ENCODE measurements around the gene POGLUT2. TPM values are rescaled to one million over a fixed set of nuclear protein-coding genes. Genes with fewer than 3 reads are reported as not detected.

Gene POGLUT2
- total and polyA plus RNA-seq, 2 experiments from 2014 or later: 14.6 to 17.5 TPM

DNA sequence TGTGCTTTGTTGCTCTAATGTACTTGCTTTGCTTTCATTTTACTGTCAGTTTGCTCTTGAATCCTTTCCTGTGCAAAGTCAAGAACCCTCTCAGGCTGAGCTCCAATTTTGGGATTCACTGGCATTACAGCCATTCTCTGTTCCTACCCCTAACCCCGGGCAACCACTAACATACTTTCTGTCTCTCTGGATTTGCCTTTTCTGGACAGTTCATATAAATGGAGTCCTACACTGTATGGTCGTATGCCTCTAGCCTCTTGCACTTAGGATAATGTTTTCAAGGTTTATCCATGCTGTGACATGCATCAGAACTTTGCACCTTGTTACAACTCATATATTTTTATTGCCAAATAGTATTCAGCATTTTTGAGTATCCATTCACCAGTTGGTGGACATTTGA lies 22.5 kb downstream of the POGLUT2 start:
- Mint-ChIP-seq H3K27me3 (ENCODE audit: insufficient read depth, low read depth, poor library complexity) (peaks cover 19% of the 10 kb centered on the region), H3K36me3 (ENCODE audit: low read depth) (peaks cover 14% of the 10 kb centered on the region), H3K4me3 (no peak overlapping the region), H3K4me1 (peaks cover 13% of the 10 kb centered on the region), H3K9me3 (peaks cover 5% of the 10 kb centered on the region), H3K27ac (no peak overlapping the region)
- Histone ChIP-seq H3K79me2 (replicated peaks; ENCODE audit: insufficient read depth) (no peaks in the 10 kb centered on the region), H3K4me1 (ENCODE audit: insufficient read depth) (no peaks in the 10 kb centered on the region; the same call in 1 of the 2 replicates), H3K27ac (ENCODE audit: low read depth) (no peak overlapping the region), H2AFZ (no peak overlapping the region), H3K36me3 (ENCODE audit: insufficient read depth) (no peaks in the 10 kb centered on the region), H3K4me3 (no peak overlapping the region), H3K27me3 (ENCODE audit: insufficient read depth) (peaks cover 30% of the 10 kb centered on the region), H3F3A (replicated peaks; ENCODE audit: low read depth) (no peaks in the 10 kb centered on the region), H3K4me2 (no peak overlapping the region), H3K9me2 (ENCODE audit: insufficient read depth) (no peaks in the 10 kb centered on the region), H4K20me1 (replicated peaks; ENCODE audit: insufficient read depth) (no peaks in the 10 kb centered on the region; the same call in 1 of the 2 replicates)
- no peak for DNase-seq (ENCODE audit: low spot score)
- no peak for TF ChIP-seq EZH2 (IDR thresholded peaks at IDR 0.05; ENCODE audit: low read depth, unreplicated experiment)
- no peak for TF ChIP-seq EZH2phosphoT487 (IDR thresholded peaks at IDR 0.05; ENCODE audit: unreplicated experiment)
- TF ChIP-seq ZNF331 (CRISPR knock-in tag; IDR thresholded peaks at IDR 0.05; ENCODE audit: low read depth): no peak
- no peak for TF ChIP-seq CREB1 (CRISPR knock-in tag; IDR thresholded peaks at IDR 0.05; ENCODE audit: low read depth)
- TF ChIP-seq REST (IDR thresholded peaks at IDR 0.05; ENCODE audit: unreplicated experiment): no peak
- no peak for TF ChIP-seq NANOG (IDR thresholded peaks at IDR 0.05; ENCODE audit: borderline replicate concordance)
- TF ChIP-seq, protein P1, sequence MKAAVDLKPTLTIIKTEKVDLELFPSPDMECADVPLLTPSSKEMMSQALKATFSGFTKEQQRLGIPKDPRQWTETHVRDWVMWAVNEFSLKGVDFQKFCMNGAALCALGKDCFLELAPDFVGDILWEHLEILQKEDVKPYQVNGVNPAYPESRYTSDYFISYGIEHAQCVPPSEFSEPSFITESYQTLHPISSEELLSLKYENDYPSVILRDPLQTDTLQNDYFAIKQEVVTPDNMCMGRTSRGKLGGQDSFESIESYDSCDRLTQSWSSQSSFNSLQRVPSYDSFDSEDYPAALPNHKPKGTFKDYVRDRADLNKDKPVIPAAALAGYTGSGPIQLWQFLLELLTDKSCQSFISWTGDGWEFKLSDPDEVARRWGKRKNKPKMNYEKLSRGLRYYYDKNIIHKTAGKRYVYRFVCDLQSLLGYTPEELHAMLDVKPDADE (IDR thresholded peaks at IDR 0.05): no peak
- TF ChIP-seq ZNF462 (CRISPR knock-in tag; IDR thresholded peaks at IDR 0.05): no peak
- no peak for TF ChIP-seq JUNB (IDR thresholded peaks at IDR 0.05; ENCODE audit: unreplicated experiment)
- no peak for TF ChIP-seq POLR2AphosphoS5 (IDR thresholded peaks at IDR 0.05; ENCODE audit: low read depth)
- TF ChIP-seq ZNF114 (CRISPR knock-in tag; IDR thresholded peaks at IDR 0.05): no peak
- TF ChIP-seq STAT1 (IDR thresholded peaks at IDR 0.05; ENCODE audit: unreplicated experiment): no peak
- TF ChIP-seq CTCF (conservative IDR thresholded peaks at IDR 0.05; ENCODE audit: low read depth in 2 of 2): no peak
- no peak for ATAC-seq

All from GM23338 (cell line).